C4-2B (cell line): ENCODE measurements around the gene PRDM5.
"Not testable (repeated sequence)": the region's sequence is repeated elsewhere in the genome, so short reads cannot be mapped to it uniquely, and the experiment has no call there.

Source experiments
- H3K27ac ChIP-seq: fragments of 450-650 bp; 2 replicates; pipeline ENCODE4 v1.5.1; 2017
- ZFX ChIP-seq: fragments of 450-650 bp; IDR thresholded peaks from 2 replicates; pipeline ENCODE4 v1.6.1; 2017
- TF ChIP-seq, protein P1 (sequence below): fragments of 450-650 bp; conservative IDR thresholded peaks from 2 replicates; pipeline ENCODE4 v1.5.1; 2017; ENCODE audit warnings: mild to moderate bottlenecking

PRDM5 gene

DNA sequence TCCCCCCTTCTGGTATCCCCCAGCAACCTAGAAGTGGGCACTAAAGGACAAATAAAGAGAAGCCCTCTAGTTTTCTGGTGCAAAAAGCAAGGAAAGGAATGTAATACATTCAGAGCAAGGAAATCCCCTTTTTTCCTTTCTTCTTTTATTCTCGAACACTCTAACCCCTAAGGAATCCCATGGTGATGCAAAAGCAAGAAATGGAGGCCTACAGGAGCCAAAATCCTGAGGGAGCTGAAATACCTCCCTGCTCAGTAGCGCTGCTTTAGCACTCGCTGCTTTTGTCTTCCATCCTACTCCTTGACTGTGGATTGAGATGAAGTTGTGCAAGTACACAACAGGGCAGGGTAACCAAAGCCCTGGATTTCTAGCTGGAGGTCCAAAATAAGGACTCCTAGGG is 251.0 kb downstream of the PRDM5 start:
- no peak overlapping the region for H3K27ac ChIP-seq
- no peak for TF ChIP-seq ZFX
- TF ChIP-seq, protein P1, sequence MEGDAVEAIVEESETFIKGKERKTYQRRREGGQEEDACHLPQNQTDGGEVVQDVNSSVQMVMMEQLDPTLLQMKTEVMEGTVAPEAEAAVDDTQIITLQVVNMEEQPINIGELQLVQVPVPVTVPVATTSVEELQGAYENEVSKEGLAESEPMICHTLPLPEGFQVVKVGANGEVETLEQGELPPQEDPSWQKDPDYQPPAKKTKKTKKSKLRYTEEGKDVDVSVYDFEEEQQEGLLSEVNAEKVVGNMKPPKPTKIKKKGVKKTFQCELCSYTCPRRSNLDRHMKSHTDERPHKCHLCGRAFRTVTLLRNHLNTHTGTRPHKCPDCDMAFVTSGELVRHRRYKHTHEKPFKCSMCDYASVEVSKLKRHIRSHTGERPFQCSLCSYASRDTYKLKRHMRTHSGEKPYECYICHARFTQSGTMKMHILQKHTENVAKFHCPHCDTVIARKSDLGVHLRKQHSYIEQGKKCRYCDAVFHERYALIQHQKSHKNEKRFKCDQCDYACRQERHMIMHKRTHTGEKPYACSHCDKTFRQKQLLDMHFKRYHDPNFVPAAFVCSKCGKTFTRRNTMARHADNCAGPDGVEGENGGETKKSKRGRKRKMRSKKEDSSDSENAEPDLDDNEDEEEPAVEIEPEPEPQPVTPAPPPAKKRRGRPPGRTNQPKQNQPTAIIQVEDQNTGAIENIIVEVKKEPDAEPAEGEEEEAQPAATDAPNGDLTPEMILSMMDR = no peak

DNA sequence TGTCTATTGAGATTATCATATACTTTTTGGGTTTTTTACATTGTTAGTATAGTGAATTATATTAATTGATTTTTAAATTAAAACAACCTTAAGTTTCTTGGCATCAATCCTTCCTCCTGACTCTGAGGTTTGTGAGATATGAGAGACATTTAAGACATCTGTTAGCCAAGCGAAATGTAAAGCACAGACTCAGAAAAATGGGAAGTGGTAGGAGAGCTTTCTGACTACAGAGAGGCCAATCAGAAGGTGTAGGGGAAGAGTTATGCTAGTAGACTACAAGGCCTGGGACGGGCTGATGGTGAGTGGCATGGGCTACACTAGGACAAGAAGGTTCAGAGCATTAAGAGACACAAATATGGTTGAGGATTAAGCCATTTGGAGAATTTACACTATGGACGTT is 255.4 kb downstream of the PRDM5 start:
- TF ChIP-seq, protein P1 = no peak
- no peak for TF ChIP-seq ZFX

DNA sequence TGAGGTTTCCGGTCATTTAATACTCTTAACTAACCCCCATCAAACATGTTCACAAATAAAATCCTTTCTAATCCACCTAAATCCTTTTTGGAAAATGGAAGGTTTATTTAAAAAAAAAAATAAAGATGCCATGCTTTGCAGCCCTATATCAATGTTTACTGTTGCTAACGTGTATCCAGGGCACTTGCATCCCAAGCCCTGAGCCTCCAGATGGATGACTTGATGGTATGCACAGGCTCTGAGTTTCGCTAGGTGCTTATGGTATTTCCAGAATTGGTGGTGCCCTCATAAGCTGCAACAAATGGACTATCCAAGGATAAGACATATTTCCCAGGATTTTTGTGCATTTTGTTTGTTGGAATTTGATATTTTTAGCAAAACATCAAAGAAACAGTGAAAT is 257.7 kb downstream of the PRDM5 start:
- TF ChIP-seq ZFX = no peak
- TF ChIP-seq, protein P1 = no peak
- no peak overlapping the region for H3K27ac ChIP-seq

More for the DNA sequence above, 255.4 kb downstream of the PRDM5 start:
- no peak overlapping the region for H3K27ac ChIP-seq

DNA sequence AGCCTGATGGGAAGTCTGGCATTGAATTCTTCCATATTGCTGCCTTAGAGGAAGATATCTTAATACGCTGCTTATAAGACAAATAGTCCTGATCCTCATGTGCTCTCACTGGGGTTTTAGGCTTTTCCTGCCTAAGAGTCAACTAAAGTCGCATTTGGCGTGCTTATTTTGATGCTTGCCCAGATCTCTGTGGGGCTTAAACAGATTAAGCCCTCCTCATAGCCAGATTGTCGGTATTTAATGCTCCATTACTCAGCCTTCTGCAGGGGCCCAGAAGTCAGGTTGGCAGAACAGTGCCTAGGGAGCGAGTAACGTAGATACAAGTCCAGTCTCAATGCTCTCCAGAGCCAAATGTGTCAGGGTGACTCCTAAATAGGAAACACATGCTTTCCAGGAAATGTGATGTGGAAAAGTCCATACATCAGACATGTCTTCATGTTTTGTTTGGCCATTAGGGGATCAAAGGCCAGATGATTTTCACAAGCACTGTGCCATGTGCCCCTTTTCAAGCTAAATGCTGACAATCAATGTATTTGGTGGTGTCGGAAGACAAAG is 262.8 kb downstream of the PRDM5 start:
- TF ChIP-seq, protein P1 = no peak
- no peak for TF ChIP-seq ZFX
- H3K27ac ChIP-seq = no peak overlapping the region

DNA sequence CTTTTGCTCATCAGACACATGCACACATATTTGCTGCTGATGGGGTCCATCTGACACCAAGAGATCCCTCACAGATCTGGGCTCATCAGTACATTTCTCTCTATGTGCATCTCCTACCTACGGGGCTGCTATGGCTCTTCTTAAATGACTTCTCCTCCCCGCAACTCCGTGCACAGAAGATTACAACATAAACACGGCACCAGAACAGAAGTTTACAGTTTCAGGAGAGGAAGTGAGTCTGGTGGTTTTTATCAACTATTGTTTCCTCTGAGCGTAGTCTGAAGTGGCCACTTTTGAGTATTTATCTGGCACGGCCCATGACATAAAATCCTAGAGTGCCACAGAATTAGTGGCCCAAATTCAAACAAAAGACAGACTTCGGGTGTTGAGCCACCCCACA is 263.8 kb downstream of the PRDM5 start:
- H3K27ac ChIP-seq = no peak overlapping the region
- TF ChIP-seq, protein P1 = no peak

DNA sequence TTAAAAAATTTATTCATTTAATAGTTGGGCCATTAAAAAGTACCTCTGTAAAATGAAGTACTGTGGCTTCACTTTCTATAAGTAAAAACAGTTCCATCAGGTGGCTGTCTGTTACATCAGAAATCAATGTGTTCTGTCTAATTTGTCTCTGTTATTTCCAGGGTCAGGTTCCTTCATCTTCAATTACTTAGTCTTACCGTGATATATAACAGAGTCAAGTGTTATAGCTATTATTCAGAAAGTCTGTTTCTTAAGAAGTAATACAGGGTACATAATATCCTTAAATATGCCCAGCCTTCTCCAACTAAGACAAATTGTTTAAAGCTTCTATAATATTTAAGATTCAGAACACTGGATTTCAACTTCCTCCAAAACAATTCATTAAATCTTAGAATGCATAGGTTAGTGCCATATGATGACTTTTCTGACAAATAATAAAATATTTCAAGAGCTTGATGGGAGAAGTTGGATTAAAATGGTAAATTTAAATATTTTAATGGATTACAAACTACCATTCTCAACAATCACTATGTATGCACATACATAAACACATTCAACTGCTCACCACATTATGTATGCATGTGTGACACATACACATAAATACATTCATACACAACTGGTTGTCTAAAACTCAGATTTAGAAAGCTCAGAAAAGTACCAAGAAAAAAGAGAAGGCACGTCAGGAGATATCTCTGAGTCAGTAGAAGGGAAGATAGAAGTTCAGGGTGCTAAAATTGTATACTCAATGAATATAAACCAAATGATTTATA is 268.5 kb downstream of the PRDM5 start:
- no peak overlapping the region for H3K27ac ChIP-seq
- TF ChIP-seq ZFX = no peak
- TF ChIP-seq, protein P1 = no peak

DNA sequence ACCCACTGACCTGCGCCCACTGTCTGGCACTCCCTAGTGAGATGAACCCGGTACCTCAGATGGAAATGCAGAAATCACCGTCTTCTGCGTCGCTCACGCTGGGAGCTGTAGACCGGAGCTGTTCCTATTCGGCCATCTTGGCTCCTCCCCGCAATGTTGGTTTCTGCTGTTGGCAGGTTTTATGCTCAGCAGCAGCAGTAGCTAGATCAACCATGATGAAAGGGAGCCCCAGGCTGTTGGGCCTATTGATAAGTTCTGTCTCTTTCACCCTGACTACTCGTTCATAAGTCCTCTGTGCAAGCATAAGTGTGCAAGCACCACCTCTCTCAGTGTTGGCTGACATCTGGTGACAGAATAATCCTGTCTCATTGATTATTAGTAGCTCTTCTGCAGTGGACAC is 274.2 kb downstream of the PRDM5 start:
- not testable (repeated sequence) for H3K27ac ChIP-seq
